T-helper 1 cell treated with Interleukin-12 subunit alpha and Interleukin-12 subunit beta and Interleukin-4 antibody, amounts not matched to agents 30 μg/mL and 1 μg/mL, for 36 hours (primary cell): Measurements from ENCODE around the gene GRIK3.

ENCODE experiments used
- H3K27ac Mint-ChIP-seq: one replicate; pipeline ENCODE4 v1.8.0; 2021; ENCODE audit warnings: mild to moderate bottlenecking, mixed read lengths
- H3K27me3 Mint-ChIP-seq: one replicate; pipeline ENCODE4 v1.8.0; 2021; ENCODE audit warnings: low read depth, mixed read lengths
- H3K36me3 Mint-ChIP-seq: one replicate; pipeline ENCODE4 v1.8.0; 2021; ENCODE audit warnings: low read depth, mixed read lengths
- H3K4me1 Mint-ChIP-seq: one replicate; pipeline ENCODE4 v1.8.0; 2021; ENCODE audit warnings: low read depth, mixed read lengths
- H3K4me3 Mint-ChIP-seq: one replicate; pipeline ENCODE4 v1.8.0; 2021; ENCODE audit warnings: mild to moderate bottlenecking, moderate library complexity, mixed read lengths
- H3K9me3 Mint-ChIP-seq: one replicate; pipeline ENCODE4 v1.8.0; 2021; ENCODE audit warnings: mixed read lengths

The GRIK3 gene

GRCh38 chr1:36965275-36966159 lies 68.8 kb downstream of the GRIK3 start:
- Mint-ChIP-seq H3K27ac (no peak overlapping the region), H3K4me1 (no peaks in the 10 kb centered on the region), H3K36me3 (no peaks in the 10 kb centered on the region), H3K4me3 (no peak overlapping the region), H3K9me3 (no peaks in the 10 kb centered on the region), H3K27me3 (no peaks in the 10 kb centered on the region)

- H3K4me3 Mint-ChIP-seq: no peak overlapping the region
- H3K36me3 Mint-ChIP-seq: no peaks in the 10 kb centered on the region
- no peak overlapping the region for H3K27ac Mint-ChIP-seq
- no peaks in the 10 kb centered on the region for H3K9me3 Mint-ChIP-seq
- H3K27me3 Mint-ChIP-seq: no peaks in the 10 kb centered on the region
- H3K4me1 Mint-ChIP-seq: no peaks in the 10 kb centered on the region
Observed at GRCh38 chr1:36964830-36965229, 69.5 kb downstream of the GRIK3 start.

DNA sequence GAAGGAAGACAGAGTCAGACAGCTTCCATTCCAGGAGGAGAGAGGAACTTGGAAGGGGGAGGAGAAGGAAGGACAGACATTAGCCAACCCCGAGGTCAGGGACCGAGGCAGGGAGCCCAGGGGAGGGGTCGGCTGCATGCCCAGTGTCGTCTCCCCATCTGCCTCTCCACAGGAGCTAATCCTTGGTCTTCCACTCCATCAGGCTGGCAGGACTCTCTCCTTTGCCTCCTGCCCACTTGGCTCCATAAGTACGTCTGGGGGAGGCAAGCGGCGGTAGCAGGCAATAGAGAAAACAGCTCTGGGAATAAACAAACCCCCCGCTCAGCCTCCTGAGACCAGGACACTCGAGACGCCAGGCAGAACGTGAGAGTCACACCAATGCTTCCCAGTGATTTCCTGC lies 71.3 kb downstream of the GRIK3 start:
- Mint-ChIP-seq H3K36me3 (no peaks in the 10 kb centered on the region), H3K27ac (no peak overlapping the region), H3K27me3 (no peaks in the 10 kb centered on the region), H3K9me3 (no peaks in the 10 kb centered on the region), H3K4me1 (no peaks in the 10 kb centered on the region), H3K4me3 (no peak overlapping the region)

DNA sequence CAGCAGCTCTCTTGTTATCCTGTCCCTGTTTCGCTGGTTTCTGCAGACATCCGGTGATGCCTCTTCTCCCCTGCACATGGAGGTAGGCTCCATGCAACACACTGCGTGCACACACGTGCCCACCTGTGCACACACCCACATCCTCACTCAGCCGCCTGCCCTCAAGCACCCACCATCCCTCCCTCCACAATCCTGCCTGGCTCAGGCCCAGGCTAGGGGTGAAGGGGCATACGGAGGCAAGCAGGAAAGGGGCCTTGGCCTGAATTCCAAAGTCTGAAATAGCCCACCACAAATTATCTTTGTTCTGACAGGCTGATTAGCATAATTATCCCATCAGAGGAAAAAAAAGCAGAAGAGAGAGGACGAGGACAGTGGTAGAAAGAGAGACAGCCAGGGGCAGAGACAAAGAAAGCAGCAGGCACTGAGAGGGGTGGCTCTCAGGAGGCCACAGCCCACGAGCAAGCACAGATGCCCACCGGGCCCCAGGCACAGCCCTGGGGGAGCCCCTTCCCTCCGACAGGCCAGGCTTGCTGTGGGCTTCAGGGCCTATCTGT lies 73.2 kb downstream of the GRIK3 start:
- Mint-ChIP-seq H3K27ac (no peak overlapping the region), H3K9me3 (no peaks in the 10 kb centered on the region), H3K4me1 (no peaks in the 10 kb centered on the region), H3K27me3 (no peaks in the 10 kb centered on the region), H3K36me3 (no peaks in the 10 kb centered on the region), H3K4me3 (no peak overlapping the region)

- Mint-ChIP-seq H3K9me3 (no peaks in the 10 kb centered on the region), H3K4me3 (no peak overlapping the region), H3K27me3 (no peaks in the 10 kb centered on the region), H3K36me3 (no peaks in the 10 kb centered on the region), H3K27ac (no peak overlapping the region), H3K4me1 (no peaks in the 10 kb centered on the region)
Observed at GRCh38 chr1:36956570-36956969, 77.7 kb downstream of the GRIK3 start.

DNA sequence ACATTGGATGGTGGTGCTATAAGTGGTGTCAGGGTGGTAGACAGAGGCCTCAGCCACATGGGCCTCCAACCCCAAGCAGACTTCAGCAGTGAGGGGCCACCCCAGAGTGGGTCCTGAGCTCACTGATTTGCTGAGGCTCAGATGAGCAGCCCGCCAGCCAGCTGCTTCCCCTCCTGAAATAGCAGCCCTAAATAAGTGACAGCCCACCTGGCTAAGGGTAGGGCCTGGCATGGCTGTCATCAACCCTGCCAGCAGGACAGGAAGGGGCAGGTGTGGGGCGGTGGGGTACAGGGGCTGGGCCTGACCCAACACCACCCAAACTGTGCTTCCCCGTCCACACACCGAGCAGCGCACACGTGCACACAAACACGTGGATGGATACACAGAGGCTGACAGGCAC lies 79.3 kb downstream of the GRIK3 start:
- H3K4me3 Mint-ChIP-seq: no peak overlapping the region

DNA sequence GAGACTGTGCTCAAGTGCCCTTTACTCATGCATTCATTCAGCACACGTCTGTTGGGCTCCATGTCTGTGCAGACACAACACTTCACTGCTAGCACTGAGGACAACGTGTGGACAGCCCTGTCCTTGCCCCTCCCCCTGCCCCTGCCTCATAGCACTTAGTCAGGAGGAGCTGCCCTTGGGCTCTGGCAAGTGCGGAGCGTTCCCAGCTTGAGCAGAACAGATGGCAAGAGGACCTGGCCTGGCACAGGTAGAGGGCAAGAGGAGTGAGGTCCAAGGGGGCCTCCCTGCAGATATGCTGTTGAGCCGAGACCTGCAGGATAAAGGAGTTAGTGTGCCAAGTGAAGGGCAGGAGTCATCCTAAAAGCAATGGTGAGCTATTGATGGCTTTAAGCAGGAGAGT lies 81.3 kb downstream of the GRIK3 start:
- H3K27ac Mint-ChIP-seq: no peak overlapping the region
- H3K4me1 Mint-ChIP-seq: no peaks in the 10 kb centered on the region
- H3K4me3 Mint-ChIP-seq: no peak overlapping the region
- H3K27me3 Mint-ChIP-seq: no peaks in the 10 kb centered on the region
- H3K36me3 Mint-ChIP-seq: no peaks in the 10 kb centered on the region
- H3K9me3 Mint-ChIP-seq: no peaks in the 10 kb centered on the region

More for the DNA sequence above, 79.3 kb downstream of the GRIK3 start:
- no peaks in the 10 kb centered on the region for H3K4me1 Mint-ChIP-seq
- no peaks in the 10 kb centered on the region for H3K27me3 Mint-ChIP-seq
- no peak overlapping the region for H3K27ac Mint-ChIP-seq
- H3K9me3 Mint-ChIP-seq: no peaks in the 10 kb centered on the region
- no peaks in the 10 kb centered on the region for H3K36me3 Mint-ChIP-seq

GRCh38 chr1:36951761-36952160 lies 82.6 kb downstream of the GRIK3 start:
- Mint-ChIP-seq H3K4me1 (no peaks in the 10 kb centered on the region), H3K27ac (no peak overlapping the region), H3K9me3 (no peaks in the 10 kb centered on the region), H3K27me3 (no peaks in the 10 kb centered on the region), H3K4me3 (no peak overlapping the region), H3K36me3 (no peaks in the 10 kb centered on the region)

DNA sequence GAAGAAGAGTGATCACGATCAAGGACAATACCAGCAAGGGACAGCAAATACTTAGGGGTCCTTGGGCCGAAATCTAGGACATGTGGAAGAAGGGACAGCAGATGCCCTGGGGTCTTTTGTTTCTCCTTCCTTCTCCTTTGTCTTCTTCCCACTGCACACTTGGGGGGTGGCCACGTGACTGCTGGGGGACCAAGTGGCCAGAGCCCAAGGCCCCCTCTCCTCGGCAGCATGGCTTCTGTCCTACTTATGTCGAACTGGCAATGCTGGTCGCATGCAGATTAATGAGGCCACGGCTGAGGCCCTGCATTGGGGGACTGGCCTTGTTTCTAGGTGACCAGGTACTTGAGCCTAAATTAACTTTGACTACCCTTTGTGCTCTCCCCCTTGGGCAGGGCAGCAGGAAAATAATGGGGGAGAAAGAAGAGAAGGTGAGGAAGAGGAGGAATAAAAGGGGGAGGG lies 83.0 kb downstream of the GRIK3 start:
- no peaks in the 10 kb centered on the region for H3K9me3 Mint-ChIP-seq
- H3K4me1 Mint-ChIP-seq: no peaks in the 10 kb centered on the region
- no peaks in the 10 kb centered on the region for H3K27me3 Mint-ChIP-seq
- no peaks in the 10 kb centered on the region for H3K36me3 Mint-ChIP-seq
- no peak overlapping the region for H3K27ac Mint-ChIP-seq
- no peak overlapping the region for H3K4me3 Mint-ChIP-seq

GRCh38 chr1:36950604-36951291 lies 83.6 kb downstream of the GRIK3 start:
- no peak overlapping the region for H3K27ac Mint-ChIP-seq
- no peak overlapping the region for H3K4me3 Mint-ChIP-seq
- H3K27me3 Mint-ChIP-seq: no peaks in the 10 kb centered on the region
- H3K9me3 Mint-ChIP-seq: no peaks in the 10 kb centered on the region
- no peaks in the 10 kb centered on the region for H3K36me3 Mint-ChIP-seq
- H3K4me1 Mint-ChIP-seq: no peaks in the 10 kb centered on the region

DNA sequence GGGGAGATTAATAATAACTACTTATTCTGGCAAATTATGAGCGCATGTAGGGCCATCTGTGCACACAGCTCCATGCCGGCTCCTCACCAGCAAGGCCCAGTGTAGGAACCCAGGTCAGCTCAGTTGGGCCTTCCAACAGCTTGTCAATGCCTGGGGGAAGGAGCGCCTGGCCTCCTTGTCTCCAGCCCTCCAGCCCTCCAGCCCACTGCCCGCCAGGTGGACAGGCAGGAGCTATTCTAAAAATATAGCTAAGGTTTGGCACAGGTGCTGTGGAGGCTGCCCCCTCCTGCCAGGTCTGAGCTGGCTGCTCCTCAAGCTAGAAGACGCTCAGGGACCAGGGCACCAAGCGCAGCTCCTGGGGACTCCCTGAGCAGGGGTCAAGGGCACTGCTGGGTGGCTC lies 85.7 kb downstream of the GRIK3 start:
- no peaks in the 10 kb centered on the region for H3K27me3 Mint-ChIP-seq
- no peak overlapping the region for H3K4me3 Mint-ChIP-seq
- H3K4me1 Mint-ChIP-seq: no peaks in the 10 kb centered on the region
- H3K27ac Mint-ChIP-seq: no peak overlapping the region
- no peaks in the 10 kb centered on the region for H3K9me3 Mint-ChIP-seq
- no peaks in the 10 kb centered on the region for H3K36me3 Mint-ChIP-seq

DNA sequence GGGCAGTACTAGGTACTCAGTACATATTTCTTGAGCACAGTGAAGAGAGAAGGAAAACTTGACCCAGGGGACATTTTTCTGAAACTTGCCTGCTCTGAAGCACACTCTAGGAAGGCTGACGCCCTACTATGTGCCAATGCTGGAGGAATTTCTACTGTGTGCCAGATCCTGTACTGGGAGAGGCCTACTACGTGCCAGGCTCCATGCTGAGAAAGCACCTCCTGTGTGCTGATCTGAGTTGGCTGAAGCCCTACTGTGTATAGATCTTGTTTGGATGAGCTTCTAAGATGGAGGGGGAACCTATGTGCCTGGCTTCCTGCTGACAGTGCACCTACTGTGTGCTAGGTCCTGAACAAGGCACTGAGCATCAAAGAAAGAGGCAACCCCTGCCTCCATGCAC lies 86.2 kb downstream of the GRIK3 start:
- no peaks in the 10 kb centered on the region for H3K4me1 Mint-ChIP-seq
- no peaks in the 10 kb centered on the region for H3K36me3 Mint-ChIP-seq
- no peaks in the 10 kb centered on the region for H3K27me3 Mint-ChIP-seq
- no peaks in the 10 kb centered on the region for H3K9me3 Mint-ChIP-seq
- H3K27ac Mint-ChIP-seq: no peak overlapping the region
- no peak overlapping the region for H3K4me3 Mint-ChIP-seq

- Mint-ChIP-seq H3K27ac (no peak overlapping the region), H3K4me1 (no peaks in the 10 kb centered on the region), H3K27me3 (no peaks in the 10 kb centered on the region), H3K4me3 (no peak overlapping the region), H3K36me3 (no peaks in the 10 kb centered on the region), H3K9me3 (no peaks in the 10 kb centered on the region)
Observed at GRCh38 chr1:36947384-36947783, 86.9 kb downstream of the GRIK3 start.

DNA sequence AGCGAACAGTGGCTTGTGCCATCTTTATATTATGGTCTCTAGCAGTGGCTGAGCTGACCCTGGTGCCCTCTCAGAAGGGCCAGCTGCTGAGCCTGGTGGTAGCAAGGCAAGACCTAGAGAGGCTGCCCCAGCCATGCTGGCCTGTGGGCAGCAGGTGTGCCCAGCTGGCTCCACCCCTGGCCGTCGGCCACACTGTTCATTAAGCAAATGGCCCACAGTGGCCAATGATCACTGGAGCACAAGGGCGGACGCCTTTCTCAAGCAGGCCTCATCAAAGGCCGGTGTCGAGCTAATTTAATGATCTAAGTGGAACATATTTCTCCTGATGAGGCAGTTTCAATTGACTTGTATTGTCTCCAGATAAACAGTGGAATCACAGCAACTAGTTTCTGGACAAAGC lies 89.4 kb downstream of the GRIK3 start:
- H3K9me3 Mint-ChIP-seq: no peaks in the 10 kb centered on the region
- H3K4me1 Mint-ChIP-seq: no peaks in the 10 kb centered on the region
- no peak overlapping the region for H3K27ac Mint-ChIP-seq
- H3K27me3 Mint-ChIP-seq: no peaks in the 10 kb centered on the region
- H3K4me3 Mint-ChIP-seq: no peak overlapping the region
- no peaks in the 10 kb centered on the region for H3K36me3 Mint-ChIP-seq

DNA sequence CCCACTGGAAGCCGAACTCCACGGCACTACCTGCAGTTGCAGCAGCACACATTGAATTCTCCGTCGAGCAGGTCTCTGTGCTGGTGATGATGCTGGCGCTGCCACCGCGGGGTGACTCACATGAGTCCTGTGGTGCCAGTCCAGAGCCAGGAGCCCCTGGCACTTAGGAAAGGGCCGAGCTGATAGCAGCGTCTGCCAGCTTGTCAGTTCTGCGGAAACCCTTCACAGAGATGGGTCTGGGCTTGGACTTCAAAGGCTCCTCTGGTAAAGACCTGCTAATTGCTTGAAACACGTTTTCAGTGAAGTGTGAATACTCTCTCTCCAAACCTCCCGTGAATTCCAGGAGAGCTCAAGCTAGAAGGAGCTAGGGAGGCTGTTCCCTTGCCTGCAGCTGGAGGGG lies 92.2 kb downstream of the GRIK3 start:
- H3K4me1 Mint-ChIP-seq: no peaks in the 10 kb centered on the region
- H3K9me3 Mint-ChIP-seq: no peaks in the 10 kb centered on the region
- no peaks in the 10 kb centered on the region for H3K36me3 Mint-ChIP-seq
- no peak overlapping the region for H3K27ac Mint-ChIP-seq
- H3K27me3 Mint-ChIP-seq: no peaks in the 10 kb centered on the region
- no peak overlapping the region for H3K4me3 Mint-ChIP-seq
